ENCODE measurements around the gene FBXL22.
A peak's percentile ranks its signal among the peaks of the same experiment; 100 is the strongest.

FBXL22 gene

GRCh38 chr15:63593705-63594671 is 3.2 kb upstream of the FBXL22 start:
- H3K4me1 ChIP-seq (ENCODE audit: control insufficient read depth, insufficient read depth, low read depth, low read length) = peaks cover 3% of the 10 kb centered on the region
- no peak overlapping the region for H2AK5ac ChIP-seq (ENCODE audit: low read length, severe bottlenecking)
- no peaks in the 10 kb centered on the region for H3K27me3 ChIP-seq (ENCODE audit: control insufficient read depth in 1 of 2, insufficient read depth in 1 of 2, low read length in 2 of 2)
- no peak overlapping the region for H2AFZ ChIP-seq (ENCODE audit: low read depth, low read length)
- no peak overlapping the region for H3K27ac ChIP-seq (ENCODE audit: low read length, poor library complexity, severe bottlenecking)
- H3K36me3 ChIP-seq (ENCODE audit: control insufficient read depth in 1 of 2, insufficient read depth in 2 of 2, low read depth in 1 of 2, low read length in 2 of 2) = peaks cover 25 to 51% of the 10 kb centered on the region in 2 experiments
- no peak overlapping the region for H4K91ac ChIP-seq (ENCODE audit: low read length)
- H3K4me2 ChIP-seq (ENCODE audit: low read length, poor library complexity, severe bottlenecking) = no peak overlapping the region
- no peak overlapping the region for H3K9ac ChIP-seq (ENCODE audit: low read length)
- whole genome bisulfite sequencing = 91% methylated on average over 7 of the region's 9 CpGs
- no peak overlapping the region for H3K18ac ChIP-seq (ENCODE audit: low read depth in 1 of 2, low read length in 2 of 2)
- no peak overlapping the region for H3K4ac ChIP-seq (ENCODE audit: low read depth in 1 of 2, low read length in 2 of 2)
- no peak overlapping the region for H2BK5ac ChIP-seq (ENCODE audit: low read depth, low read length, poor library complexity, severe bottlenecking)
- H3K79me1 ChIP-seq (replicated peaks; ENCODE audit: low read length, poor library complexity, severe bottlenecking) = peaks cover 5% of the 10 kb centered on the region
- H2BK15ac ChIP-seq (ENCODE audit: low read depth, poor library complexity, severe bottlenecking) = no peak overlapping the region
- no peak for DNase-seq
- H4K8ac ChIP-seq (ENCODE audit: low read length) = no peak overlapping the region
- no peak overlapping the region for H3K23ac ChIP-seq (ENCODE audit: low read length in 2 of 2)
- H3K4me3 ChIP-seq (ENCODE audit: insufficient read depth in 1 of 2, low read depth in 1 of 2, low read length in 2 of 2) = no peak overlapping the region
- H3K14ac ChIP-seq (ENCODE audit: low read length in 2 of 2) = no peak overlapping the region
- no peak overlapping the region for H2BK120ac ChIP-seq (ENCODE audit: low read depth, low read length)
- H2BK12ac ChIP-seq (ENCODE audit: low read length in 2 of 2) = no peak overlapping the region
- H3K9me3 ChIP-seq (ENCODE audit: control insufficient read depth, low read length) = no peaks in the 10 kb centered on the region

- H3K4ac ChIP-seq (ENCODE audit: low read depth in 1 of 2, low read length in 2 of 2) = no peak overlapping the region
- H4K91ac ChIP-seq (ENCODE audit: low read length) = no peak overlapping the region
- no peak overlapping the region for H2BK120ac ChIP-seq (ENCODE audit: low read depth, low read length)
- H3K4me3 ChIP-seq (ENCODE audit: insufficient read depth in 1 of 2, low read depth in 1 of 2, low read length in 2 of 2) = no peak overlapping the region
- no peak overlapping the region for H2BK12ac ChIP-seq (ENCODE audit: low read length in 2 of 2)
- no peak for DNase-seq
- no peak overlapping the region for H2BK5ac ChIP-seq (ENCODE audit: low read depth, low read length, poor library complexity, severe bottlenecking)
- no peak overlapping the region for H3K18ac ChIP-seq (ENCODE audit: low read depth in 1 of 2, low read length in 2 of 2)
- H2BK15ac ChIP-seq (ENCODE audit: low read depth, poor library complexity, severe bottlenecking) = no peak overlapping the region
- peaks cover 24 to 40% of the 10 kb centered on the region in 2 experiments for H3K36me3 ChIP-seq (ENCODE audit: control insufficient read depth in 1 of 2, insufficient read depth in 2 of 2, low read depth in 1 of 2, low read length in 2 of 2)
- H3K14ac ChIP-seq (ENCODE audit: low read length in 2 of 2) = no peak overlapping the region
- no peak overlapping the region for H3K4me2 ChIP-seq (ENCODE audit: low read length, poor library complexity, severe bottlenecking)
- no peak overlapping the region for H2AFZ ChIP-seq (ENCODE audit: low read depth, low read length)
- no peak overlapping the region for H3K27ac ChIP-seq (ENCODE audit: low read length, poor library complexity, severe bottlenecking)
- peaks cover 10% of the 10 kb centered on the region for H3K4me1 ChIP-seq (ENCODE audit: control insufficient read depth, insufficient read depth, low read depth, low read length)
- peaks cover 3% of the 10 kb centered on the region for H3K79me1 ChIP-seq (replicated peaks; ENCODE audit: low read length, poor library complexity, severe bottlenecking)
- H3K9me3 ChIP-seq (ENCODE audit: control insufficient read depth, low read length) = no peaks in the 10 kb centered on the region
- no peak overlapping the region for H3K23ac ChIP-seq (ENCODE audit: low read length in 2 of 2)
- no peak overlapping the region for H4K8ac ChIP-seq (ENCODE audit: low read length)
- no peak overlapping the region for H3K9ac ChIP-seq (ENCODE audit: low read length)
- no peak overlapping the region for H2AK5ac ChIP-seq (ENCODE audit: low read length, severe bottlenecking)
- no peaks in the 10 kb centered on the region for H3K27me3 ChIP-seq (ENCODE audit: control insufficient read depth in 1 of 2, insufficient read depth in 1 of 2, low read length in 2 of 2)
- 85% methylated on average over 3 of the region's 3 CpGs for WGBS
Observed at GRCh38 chr15:63595065-63595464, 2.1 kb upstream of the FBXL22 start.

GRCh38 chr15:63595688-63596087 is 1.5 kb upstream of the FBXL22 start:
- Histone ChIP-seq H3K14ac (ENCODE audit: low read length in 2 of 2) (no peak overlapping the region), H3K36me3 (ENCODE audit: control insufficient read depth in 1 of 2, insufficient read depth in 2 of 2, low read depth in 1 of 2, low read length in 2 of 2) (peaks cover 20 to 34% of the 10 kb centered on the region in 2 experiments), H2AK5ac (ENCODE audit: low read length, severe bottlenecking) (no peak overlapping the region), H3K9ac (ENCODE audit: low read length) (no peak overlapping the region), H3K23ac (ENCODE audit: low read length in 2 of 2) (no peak overlapping the region), H2BK12ac (ENCODE audit: low read length in 2 of 2) (no peak overlapping the region), H2BK120ac (ENCODE audit: low read depth, low read length) (no peak overlapping the region), H3K27me3 (ENCODE audit: control insufficient read depth in 1 of 2, insufficient read depth in 1 of 2, low read length in 2 of 2) (no peaks in the 10 kb centered on the region), H3K79me1 (replicated peaks; ENCODE audit: low read length, poor library complexity, severe bottlenecking) (peaks cover 3% of the 10 kb centered on the region), H3K4me1 (ENCODE audit: control insufficient read depth, insufficient read depth, low read depth, low read length) (peaks cover 15% of the 10 kb centered on the region), H3K27ac (ENCODE audit: low read length, poor library complexity, severe bottlenecking) (no peak overlapping the region), H3K18ac (ENCODE audit: low read depth in 1 of 2, low read length in 2 of 2) (no peak overlapping the region), H3K4me2 (ENCODE audit: low read length, poor library complexity, severe bottlenecking) (no peak overlapping the region), H2BK5ac (ENCODE audit: low read depth, low read length, poor library complexity, severe bottlenecking) (no peak overlapping the region), H3K4me3 (ENCODE audit: insufficient read depth in 1 of 2, low read depth in 1 of 2, low read length in 2 of 2) (no peak overlapping the region), H4K8ac (ENCODE audit: low read length) (no peak overlapping the region), H3K9me3 (ENCODE audit: control insufficient read depth, low read length) (no peaks in the 10 kb centered on the region), H4K91ac (ENCODE audit: low read length) (no peak overlapping the region), H3K4ac (ENCODE audit: low read depth in 1 of 2, low read length in 2 of 2) (no peak overlapping the region), H2BK15ac (ENCODE audit: low read depth, poor library complexity, severe bottlenecking) (no peak overlapping the region), H2AFZ (ENCODE audit: low read depth, low read length) (no peak overlapping the region)
- 92% methylated on average over 1 of the region's 1 CpG for WGBS
- DNase-seq = no peak

- Histone ChIP-seq H2AFZ (ENCODE audit: low read depth, low read length) (no peak overlapping the region), H4K8ac (ENCODE audit: low read length) (no peak overlapping the region), H2AK5ac (ENCODE audit: low read length, severe bottlenecking) (no peak overlapping the region), H3K18ac (ENCODE audit: low read depth in 1 of 2, low read length in 2 of 2) (no peak overlapping the region), H3K79me1 (replicated peaks; ENCODE audit: low read length, poor library complexity, severe bottlenecking) (peaks cover 2% of the 10 kb centered on the region), H3K4me1 (ENCODE audit: control insufficient read depth, insufficient read depth, low read depth, low read length) (peaks cover 18% of the 10 kb centered on the region), H3K9me3 (ENCODE audit: control insufficient read depth, low read length) (no peaks in the 10 kb centered on the region), H2BK120ac (ENCODE audit: low read depth, low read length) (no peak overlapping the region), H2BK12ac (ENCODE audit: low read length in 2 of 2) (no peak overlapping the region), H2BK15ac (ENCODE audit: low read depth, poor library complexity, severe bottlenecking) (no peak overlapping the region), H3K23ac (ENCODE audit: low read length in 2 of 2) (no peak overlapping the region), H3K4me3 (ENCODE audit: insufficient read depth in 1 of 2, low read depth in 1 of 2, low read length in 2 of 2) (peak overlapping the region in 1 of 2 experiments; percentile 51), H3K27me3 (ENCODE audit: control insufficient read depth in 1 of 2, insufficient read depth in 1 of 2, low read length in 2 of 2) (no peaks in the 10 kb centered on the region), H3K4me2 (ENCODE audit: low read length, poor library complexity, severe bottlenecking) (no peak overlapping the region), H3K9ac (ENCODE audit: low read length) (peak overlapping the region; percentile 70), H4K91ac (ENCODE audit: low read length) (no peak overlapping the region), H3K27ac (ENCODE audit: low read length, poor library complexity, severe bottlenecking) (no peak overlapping the region), H2BK5ac (ENCODE audit: low read depth, low read length, poor library complexity, severe bottlenecking) (no peak overlapping the region), H3K4ac (ENCODE audit: low read depth in 1 of 2, low read length in 2 of 2) (no peak overlapping the region), H3K14ac (ENCODE audit: low read length in 2 of 2) (no peak overlapping the region), H3K36me3 (ENCODE audit: control insufficient read depth in 1 of 2, insufficient read depth in 2 of 2, low read depth in 1 of 2, low read length in 2 of 2) (peaks cover 17 to 25% of the 10 kb centered on the region in 2 experiments)
- WGBS = 92% methylated on average over 2 of the region's 2 CpGs
- peak; percentile 48 for DNase-seq
Observed at GRCh38 chr15:63596676-63597037, 530 bp upstream of the FBXL22 start.

All from mesenchymal stem cell (in vitro differentiated cells and primary cell).